ENCODE results near the gene PITPNM3.

Gene PITPNM3

GRCh38 chr17:6551356-6551755 is 5.0 kb downstream of the PITPNM3 start:
- no peak for DNase-seq

- no peak for DNase-seq
These were observed 6.8 kb downstream of the PITPNM3 start for GRCh38 chr17:6549384-6550036.

- DNase-seq, result no peak
These were observed 7.6 kb downstream of the PITPNM3 start for GRCh38 chr17:6548578-6549330.

GRCh38 chr17:6548034-6548433 is 8.3 kb downstream of the PITPNM3 start:
- DNase-seq, result no peak

GRCh38 chr17:6547336-6547735 is 9.0 kb downstream of the PITPNM3 start:
- peak; percentile 19 for DNase-seq

- no peak for DNase-seq
These were observed 10.2 kb downstream of the PITPNM3 start for GRCh38 chr17:6546069-6546718.

GRCh38 chr17:6545291-6545690 is 11.1 kb downstream of the PITPNM3 start:
- no peak for DNase-seq

- no peak for DNase-seq
These were observed 12.4 kb downstream of the PITPNM3 start for GRCh38 chr17:6544011-6544370.

GRCh38 chr17:6543079-6544010 is 13.0 kb downstream of the PITPNM3 start:
- DNase-seq, result no peak

- no peak for DNase-seq
These were observed 13.8 kb downstream of the PITPNM3 start for GRCh38 chr17:6542577-6542976.

GRCh38 chr17:6541886-6542285 is 14.5 kb downstream of the PITPNM3 start:
- DNase-seq, result no peak

GRCh38 chr17:6539871-6540270 is 16.5 kb downstream of the PITPNM3 start:
- DNase-seq, result no peak

GRCh38 chr17:6536566-6537065 is 19.7 kb downstream of the PITPNM3 start:
- DNase-seq, result no peak

GRCh38 chr17:6536053-6536452 is 20.3 kb downstream of the PITPNM3 start:
- DNase-seq, result no peak

GRCh38 chr17:6534846-6535514 is 21.4 kb downstream of the PITPNM3 start:
- DNase-seq, result no peak

GRCh38 chr17:6532441-6532885 is 23.9 kb downstream of the PITPNM3 start:
- DNase-seq, result no peak

- no peak for DNase-seq
These were observed 24.8 kb downstream of the PITPNM3 start for GRCh38 chr17:6531575-6531974.

GRCh38 chr17:6530324-6530920 is 25.9 kb downstream of the PITPNM3 start:
- DNase-seq, result no peak

- DNase-seq, result no peak
These were observed 27.8 kb downstream of the PITPNM3 start for GRCh38 chr17:6528557-6528956.

- no peak for DNase-seq
These were observed 29.8 kb downstream of the PITPNM3 start for GRCh38 chr17:6526362-6527152.

- no peak for DNase-seq
These were observed 30.6 kb downstream of the PITPNM3 start for GRCh38 chr17:6525731-6526130.

All from NCI-H1694 treated with DMSO at 0.1 percent for 48 hours (cell line).